SK-N-SH (cell line): ENCODE results near the gene C2orf92. TPM values are rescaled to one million over a fixed set of nuclear protein-coding genes. Genes with fewer than 3 reads are reported as not detected.

Experiments
- CTCF ChIA-PET: fragments of 300-600, 350-600 bp; formaldehyde crosslinking; extraction: SDS; loops from one replicate; lab custom pipeline; 2021; lab: Yijun Ruan, JAX
- POLR2A ChIA-PET: fragments of 350-600 bp; sonication (Branson Sonifier 250); formaldehyde crosslinking; extraction: SDS; loops from one replicate; lab custom pipeline; 2020; ENCODE audit warnings: antibody characterized with exemption, inconsistent platforms; lab: Yijun Ruan, JAX
- DNase-seq: peaks from one replicate; pipeline ENCODE4 v3.0.0; 2012
- H2AFZ ChIP-seq: fragments of 200-600 bp; sonication (generic); 2 replicates; pipeline ENCODE4 v1.8.1; 2016; ENCODE audit warnings: antibody characterized with exemption, mild to moderate bottlenecking, low read depth
- H3F3A ChIP-seq: fragments of 200-600 bp; sonication (generic); replicated peaks from 2 replicates; pipeline ENCODE3; 2016; ENCODE audit warnings: antibody characterized with exemption, mild to moderate bottlenecking; ENCODE audit not compliant: insufficient read depth
- H3K27ac ChIP-seq, 2 experiments: fragments of 200-500 bp in 1 of 2; fragments of 200-600 bp in 1 of 2; sonication (Bioruptor generic) in 1 of 2; sonication (generic), shearing (Covaris generic) in 1 of 2; 2 replicates each; pipeline versions ENCODE4 v1.5.1 to v1.6.1; 2014 to 2016; ENCODE audit warnings: low read depth in 2 of 2, inconsistent platforms in 1 of 2, low read length in 1 of 2, mild to moderate bottlenecking in 1 of 2, mixed read lengths in 1 of 2
- H3K27me3 ChIP-seq: fragments of 200-600 bp; sonication (generic), shearing (Covaris generic); 2 replicates; pipeline ENCODE4 v1.6.1; 2016; ENCODE audit warnings: mixed run types; ENCODE audit not compliant: insufficient read depth
- H3K36me3 ChIP-seq, 2 experiments: fragments of 200-500 bp in 1 of 2; fragments of 200-600 bp in 1 of 2; sonication (Bioruptor generic) in 1 of 2; sonication (generic) in 1 of 2; replicated peaks in 1 of 2; 2 replicates each; pipeline versions ENCODE3 to v1.5.1; 2014 to 2016; ENCODE audit warnings: low read length in 1 of 2, mild to moderate bottlenecking in 1 of 2; ENCODE audit not compliant: insufficient read depth in 2 of 2, control insufficient read depth in 1 of 2
- H3K4me1 ChIP-seq, 2 experiments: fragments of 200-500 bp in 1 of 2; fragments of 200-600 bp in 1 of 2; sonication (Bioruptor generic) in 1 of 2; sonication (generic), shearing (Covaris generic) in 1 of 2; 2 replicates each; pipeline versions ENCODE4 v1.5.1 to v1.6.1; 2014 to 2016; ENCODE audit warnings: low read depth in 1 of 2, low read length in 1 of 2, mixed run types in 1 of 2; ENCODE audit not compliant: insufficient read depth in 2 of 2, control insufficient read depth in 1 of 2
- H3K4me2 ChIP-seq: fragments of 200-600 bp; sonication (generic), shearing (Covaris generic); 2 replicates; pipeline ENCODE4 v1.6.1; 2017; ENCODE audit warnings: mixed run types
- H3K4me3 ChIP-seq, 2 experiments: fragments of 200-500 bp in 1 of 2; fragments of 200-600 bp in 1 of 2; sonication (Bioruptor generic) in 1 of 2; sonication (generic), shearing (Covaris generic) in 1 of 2; 2 replicates each; pipeline versions ENCODE4 v1.5.1 to v1.8.1; 2014 to 2016; ENCODE audit warnings: low read depth in 2 of 2, inconsistent platforms in 1 of 2, low read length in 1 of 2, mild to moderate bottlenecking in 1 of 2, mixed read lengths in 1 of 2, moderate library complexity in 1 of 2
- H3K79me2 ChIP-seq: fragments of 200-600 bp; sonication (generic); 2 replicates; pipeline ENCODE4 v1.8.1; 2017; ENCODE audit warnings: mild to moderate bottlenecking; ENCODE audit not compliant: insufficient read depth
- H3K9ac ChIP-seq: fragments of 200-600 bp; sonication (generic); 2 replicates; pipeline ENCODE4 v1.6.1; 2017; ENCODE audit warnings: mixed run types
- H3K9me2 ChIP-seq: fragments of 200-600 bp; sonication (generic); 2 replicates; pipeline ENCODE4 v1.6.1; 2017; ENCODE audit warnings: mixed run types
- H3K9me3 ChIP-seq: fragments of 200-600 bp; sonication (generic); 2 replicates; pipeline ENCODE4 v1.6.1; 2017; ENCODE audit warnings: mixed run types, mild to moderate bottlenecking, moderate library complexity
- H4K20me1 ChIP-seq: fragments of 200-600 bp; sonication (generic); 2 replicates; pipeline ENCODE4 v1.6.1; 2017; ENCODE audit warnings: mild to moderate bottlenecking, mixed run types; ENCODE audit not compliant: insufficient read depth
- ELF1 ChIP-seq: IDR thresholded peaks from 2 replicates; pipeline ENCODE4 v1.4.0; 2012
- EZH2phosphoT487 ChIP-seq: fragments of 200-600 bp; sonication (generic); IDR thresholded peaks from 2 replicates; pipeline ENCODE4 v1.6.1; 2017; ENCODE audit warnings: low read depth, mixed run types, mild to moderate bottlenecking, antibody characterized with exemption, moderate library complexity, borderline replicate concordance
- FOSL2 ChIP-seq: IDR thresholded peaks from 2 replicates; pipeline ENCODE4 v1.4.0; 2012; ENCODE audit warnings: low read depth, mild to moderate bottlenecking, moderate library complexity, borderline replicate concordance
- GABPA ChIP-seq: IDR thresholded peaks from 2 replicates; pipeline ENCODE4 v1.4.0; 2012; ENCODE audit warnings: low read depth, mild to moderate bottlenecking
- GATA2 ChIP-seq: sonication (generic); formaldehyde crosslinking; IDR thresholded peaks from 2 replicates; pipeline ENCODE4 v1.5.0; 2020; ENCODE audit warnings: mild to moderate bottlenecking, missing genetic modification reagents
- IRF3 ChIP-seq: fragments of 150-350 bp; IDR thresholded peaks from 2 replicates; pipeline ENCODE4 v1.6.1; 2016; ENCODE audit warnings: mild to moderate bottlenecking, low read depth, low read length
- MEF2A ChIP-seq: IDR thresholded peaks from 2 replicates; pipeline ENCODE4 v1.4.0; 2012; ENCODE audit warnings: low read depth, borderline replicate concordance
- MXI1 ChIP-seq: IDR thresholded peaks from 2 replicates; pipeline ENCODE4 v1.6.1; 2012; ENCODE audit warnings: mild to moderate bottlenecking, low read depth, low read length, improper control_type of control experiment
- NRF1 ChIP-seq: IDR thresholded peaks from 2 replicates; pipeline ENCODE4 v1.6.1; 2012; ENCODE audit warnings: low read depth, mild to moderate bottlenecking, low read length
- POLR2AphosphoS5 ChIP-seq: IDR thresholded peaks from 2 replicates; pipeline ENCODE4 v1.6.1; 2012; ENCODE audit warnings: low read depth, low read length
- RAD21 ChIP-seq: IDR thresholded peaks from 2 replicates; pipeline ENCODE4 v1.6.1; 2012; ENCODE audit warnings: mild to moderate bottlenecking, low read length
- RFX5 ChIP-seq: IDR thresholded peaks from 2 replicates; pipeline ENCODE4 v1.6.1; 2012; ENCODE audit warnings: mild to moderate bottlenecking, improper control_type of control experiment, low read length
- SIN3A ChIP-seq: IDR thresholded peaks from 2 replicates; pipeline ENCODE4 v1.6.1; 2012; ENCODE audit warnings: low read depth, mild to moderate bottlenecking, low read length, moderate library complexity, borderline replicate concordance
- TCF12 ChIP-seq: IDR thresholded peaks from 2 replicates; pipeline ENCODE4 v1.4.0; 2012
- USF1 ChIP-seq: IDR thresholded peaks from 2 replicates; pipeline ENCODE4 v1.4.0; 2012; ENCODE audit warnings: low read depth, borderline replicate concordance
- USF2 ChIP-seq: fragments of 150-350 bp; IDR thresholded peaks from 2 replicates; pipeline ENCODE4 v1.6.1; 2017; ENCODE audit warnings: antibody characterized with exemption, low read length, low read depth, borderline replicate concordance
- ZBTB33 ChIP-seq: IDR thresholded peaks from 2 replicates; pipeline ENCODE4 v1.4.0; 2012; ENCODE audit warnings: low read depth, borderline replicate concordance
- WGBS: methylation state at CpG from one replicate; pipeline ENCODE4 v1.1.6; 2017; ENCODE audit warnings: low lambda C conversion rate; 5-methylcytosine and 5-hydroxymethylcytosine counted together
- polyA plus RNA-seq, 3 experiments: library from polyadenylated mRNA; depleted of rRNA; stranded (reverse); fragments of >200 nt; gene quantifications; 2 replicates each; pipeline ENCODE4 v1.2.3, GENCODE V29; 2012

Gene C2orf92
- polyA plus RNA-seq, 1 of the 3 experiments (the other 2 are of a cell fraction): 3.1 TPM

GRCh38 chr2:97704989-97705388, 35.5 kb downstream of the C2orf92 start:
- Histone ChIP-seq H3K36me3 (no peaks in the 10 kb centered on the region), H3K9me3 (no peaks in the 10 kb centered on the region), H3K9me2 (no peaks in the 10 kb centered on the region), H3K4me2 (no peak overlapping the region), H4K20me1 (no peaks in the 10 kb centered on the region), H3K4me3 (no peak overlapping the region), H3K27me3 (no peaks in the 10 kb centered on the region), H2AFZ (no peak overlapping the region), H3K9ac (no peak overlapping the region), H3K79me2 (no peaks in the 10 kb centered on the region), H3K4me1 (no peaks in the 10 kb centered on the region; a peak in 1 of 4 replicates), H3F3A (no peaks in the 10 kb centered on the region), H3K27ac (no peak overlapping the region)
- ChIA-PET POLR2A (no interaction called here), CTCF (interaction anchor here (1.0 to 1.3 kb wide), 3 partner anchors 13 to 114 kb away, joined by 3 to 4 read pairs (median 3); no protein-coding TSS in a partner anchor)
- TF ChIP-seq ELF1 (no peak), POLR2AphosphoS5 (no peak), RFX5 (no peak), IRF3 (no peak), SIN3A (no peak), USF2 (no peak), MEF2A (no peak), FOSL2 (no peak), GABPA (no peak), ZBTB33 (no peak), MXI1 (no peak), EZH2phosphoT487 (no peak), TCF12 (no peak), GATA2 (CRISPR knock-in tag) (no peak), USF1 (no peak), RAD21 (no peak), NRF1 (no peak)
- 53% methylated on average over 5 of the region's 5 CpGs for WGBS
- no peak for DNase-seq
